SIG-M5 treated with dmso at 0.1 percent for 504 hours (cell line): ENCODE data around the gene JAKMIP1.

Experiments used
- DNase-seq: peaks from one replicate; lab custom pipeline; 2025; ENCODE audit not compliant: unreplicated experiment; lab: John Stamatoyannopoulos, UW

JAKMIP1 gene

GRCh38 chr4:6122496-6122895 lies 77.9 kb downstream of the JAKMIP1 start:
- DNase-seq = no peak

- DNase-seq = no peak
Observed at GRCh38 chr4:6121941-6122340, 78.4 kb downstream of the JAKMIP1 start.

GRCh38 chr4:6121276-6121850 lies 79.0 kb downstream of the JAKMIP1 start:
- DNase-seq = no peak

DNA sequence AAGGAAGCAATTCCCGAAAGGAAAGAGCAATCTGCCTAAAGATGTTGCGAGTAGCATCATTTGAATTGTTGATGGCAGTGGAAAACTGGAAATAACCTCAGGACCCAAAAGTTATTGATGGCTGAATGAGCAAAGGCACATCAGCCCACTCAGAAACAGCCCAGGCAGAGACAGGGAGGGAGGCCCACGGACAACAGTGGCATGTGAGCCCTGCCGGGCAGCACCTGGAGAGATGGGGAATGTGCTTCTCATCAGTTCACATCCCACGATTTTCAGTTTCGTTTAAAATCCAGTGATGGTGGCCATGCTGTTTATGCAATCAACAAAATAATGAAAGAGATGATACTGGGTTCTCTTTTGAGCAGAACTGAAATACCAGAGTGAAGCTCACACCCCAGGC lies 80.0 kb downstream of the JAKMIP1 start:
- no peak for DNase-seq

DNA sequence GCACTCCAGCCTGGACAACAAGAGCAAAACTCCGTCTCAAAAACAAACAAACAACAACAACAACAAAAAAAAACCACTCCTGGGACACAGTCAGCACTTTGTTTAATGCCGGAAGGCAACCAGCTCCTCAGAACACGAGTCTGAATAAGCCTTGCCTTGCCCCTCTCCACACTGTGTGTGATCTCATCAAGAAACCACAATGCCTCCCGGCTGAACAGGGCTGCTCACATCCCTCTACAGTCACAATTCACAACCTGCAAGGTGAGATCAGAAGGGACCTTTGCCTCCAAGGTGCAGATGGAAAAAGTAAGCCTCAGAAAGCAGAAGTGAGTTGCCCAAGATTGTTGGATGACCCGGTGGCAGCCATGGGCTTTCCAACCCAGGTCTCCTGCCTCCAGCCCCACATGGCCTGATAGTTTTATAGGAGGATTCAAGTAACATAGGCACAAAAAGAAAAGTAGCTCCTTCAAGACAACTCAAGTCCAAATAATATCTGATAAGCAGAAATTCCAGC lies 80.8 kb downstream of the JAKMIP1 start:
- no peak for DNase-seq

DNA sequence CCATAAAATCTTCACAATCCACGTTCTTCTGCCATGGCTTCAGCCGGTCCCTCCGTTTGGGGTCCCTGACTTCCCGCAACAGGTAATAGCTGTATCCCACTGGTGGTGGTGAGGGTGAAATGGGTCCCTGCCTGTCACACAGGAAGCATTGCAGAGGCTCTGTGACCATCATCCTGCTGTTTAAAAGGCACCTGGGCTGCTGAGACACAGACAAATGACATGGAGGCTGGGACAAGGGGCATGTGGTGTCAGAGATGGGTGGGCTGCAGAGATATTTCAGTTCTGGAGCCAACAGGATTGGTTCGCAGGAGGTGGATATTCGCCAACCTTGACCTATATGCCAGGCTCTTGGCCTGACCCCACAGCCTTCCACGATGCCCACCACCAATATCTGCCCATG lies 82.1 kb downstream of the JAKMIP1 start:
- no peak for DNase-seq

DNA sequence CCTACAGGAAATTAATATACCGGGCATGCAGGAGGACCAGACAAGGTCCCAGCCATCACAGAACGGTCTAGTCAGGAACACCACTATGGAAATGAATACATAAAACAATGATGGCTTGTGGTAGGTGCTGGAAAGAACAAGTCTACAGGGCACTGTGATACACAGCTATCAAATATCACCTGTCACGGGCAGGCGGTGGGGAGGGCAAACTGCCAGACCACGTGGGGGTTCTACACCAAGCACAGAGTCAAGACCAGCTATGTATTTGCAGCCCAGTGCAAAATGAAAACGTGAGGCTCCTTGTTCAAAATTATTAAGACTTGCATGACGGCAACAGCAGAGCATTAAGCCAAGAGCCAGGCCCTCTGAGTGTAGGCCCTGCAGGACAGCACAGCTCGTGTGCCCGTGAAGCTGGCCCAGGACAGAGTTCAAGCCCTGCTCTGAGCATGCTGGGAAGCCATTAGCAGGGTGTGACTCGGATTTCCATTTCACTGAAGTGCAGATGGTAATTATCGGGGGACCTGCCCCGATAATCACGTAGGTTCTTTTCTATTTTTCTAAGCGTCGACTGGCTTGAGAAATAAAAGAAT lies 83.6 kb downstream of the JAKMIP1 start:
- DNase-seq = no peak

DNA sequence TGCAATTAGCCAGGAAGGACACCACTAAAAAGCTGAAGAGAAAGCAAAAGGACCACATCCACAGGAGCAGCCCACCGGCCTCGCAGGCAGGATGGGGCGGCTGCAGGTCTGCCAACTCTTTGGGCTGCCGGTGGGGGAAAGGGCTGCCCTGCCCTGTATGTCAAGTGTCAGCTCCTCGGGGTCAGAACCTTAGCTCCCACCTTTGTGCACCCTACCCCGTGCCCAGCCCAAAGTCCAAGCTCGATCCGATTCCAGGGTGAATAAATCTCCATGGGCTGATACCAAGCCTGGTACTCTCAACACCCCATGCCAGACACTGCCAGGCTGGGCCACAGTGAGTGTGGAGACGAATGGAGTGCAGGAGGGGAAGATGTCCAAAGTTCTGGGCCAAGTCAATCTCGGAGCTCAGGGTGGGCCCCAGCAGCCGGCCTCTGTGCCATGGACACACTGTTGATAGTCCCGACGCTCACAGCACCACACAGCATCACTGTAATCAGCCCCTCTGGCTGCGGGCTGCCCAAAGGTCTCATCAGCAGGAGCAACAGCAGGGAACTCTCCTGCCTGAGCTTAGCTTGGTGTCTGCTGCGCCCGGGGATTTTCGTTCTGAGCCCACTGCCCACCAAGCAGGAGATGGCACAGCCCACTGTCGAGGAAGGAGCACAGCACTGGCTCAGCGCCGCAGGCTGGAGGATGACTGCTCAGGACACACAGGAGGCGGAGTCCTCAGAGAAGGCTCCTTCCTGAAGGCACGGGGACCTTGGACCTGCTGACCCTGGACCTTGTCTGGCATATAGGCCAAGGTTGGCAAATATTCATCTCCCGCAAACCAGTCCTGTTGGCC lies 84.4 kb downstream of the JAKMIP1 start:
- DNase-seq = no peak

DNA sequence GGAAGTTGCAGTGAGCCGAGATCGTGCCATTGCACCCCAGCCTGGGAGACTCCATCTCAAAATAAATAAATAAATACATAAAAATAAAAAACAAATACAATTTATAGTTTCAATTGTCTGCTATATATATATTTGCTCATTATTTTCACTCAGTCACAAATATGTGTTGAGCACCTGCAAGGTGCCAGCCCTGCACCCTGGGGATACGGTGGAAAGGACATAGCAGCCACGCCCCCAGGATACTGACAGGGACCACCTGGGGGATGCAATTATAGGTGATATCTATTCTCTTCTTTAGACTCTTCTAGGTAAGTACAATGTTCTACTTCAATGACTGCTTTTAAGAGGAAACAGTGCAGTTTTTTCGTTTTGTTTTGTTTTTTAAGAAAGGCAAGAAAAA lies 85.0 kb downstream of the JAKMIP1 start:
- DNase-seq = no peak

DNA sequence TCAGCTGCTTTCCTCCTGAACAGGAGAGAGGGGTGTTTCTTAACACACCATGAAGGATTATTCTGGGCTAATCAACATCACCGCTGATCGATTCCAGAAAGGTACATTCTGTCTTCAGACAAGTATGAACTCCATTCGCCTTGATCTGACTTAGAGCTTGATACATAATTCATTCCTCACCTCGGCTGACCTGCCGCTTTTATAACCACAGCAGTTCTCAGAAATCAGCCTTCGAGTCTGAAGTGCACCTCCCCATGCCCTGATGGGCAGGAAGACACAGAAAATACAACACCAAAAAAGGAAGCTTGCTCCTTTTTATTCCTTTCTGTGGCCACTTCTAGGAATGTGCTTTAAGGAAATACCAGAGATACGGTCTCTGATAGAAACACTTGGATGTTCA lies 85.7 kb downstream of the JAKMIP1 start:
- no peak for DNase-seq

GRCh38 chr4:6114181-6114580 lies 86.2 kb downstream of the JAKMIP1 start:
- no peak for DNase-seq

GRCh38 chr4:6113641-6114040 lies 86.7 kb downstream of the JAKMIP1 start:
- DNase-seq = no peak

DNA sequence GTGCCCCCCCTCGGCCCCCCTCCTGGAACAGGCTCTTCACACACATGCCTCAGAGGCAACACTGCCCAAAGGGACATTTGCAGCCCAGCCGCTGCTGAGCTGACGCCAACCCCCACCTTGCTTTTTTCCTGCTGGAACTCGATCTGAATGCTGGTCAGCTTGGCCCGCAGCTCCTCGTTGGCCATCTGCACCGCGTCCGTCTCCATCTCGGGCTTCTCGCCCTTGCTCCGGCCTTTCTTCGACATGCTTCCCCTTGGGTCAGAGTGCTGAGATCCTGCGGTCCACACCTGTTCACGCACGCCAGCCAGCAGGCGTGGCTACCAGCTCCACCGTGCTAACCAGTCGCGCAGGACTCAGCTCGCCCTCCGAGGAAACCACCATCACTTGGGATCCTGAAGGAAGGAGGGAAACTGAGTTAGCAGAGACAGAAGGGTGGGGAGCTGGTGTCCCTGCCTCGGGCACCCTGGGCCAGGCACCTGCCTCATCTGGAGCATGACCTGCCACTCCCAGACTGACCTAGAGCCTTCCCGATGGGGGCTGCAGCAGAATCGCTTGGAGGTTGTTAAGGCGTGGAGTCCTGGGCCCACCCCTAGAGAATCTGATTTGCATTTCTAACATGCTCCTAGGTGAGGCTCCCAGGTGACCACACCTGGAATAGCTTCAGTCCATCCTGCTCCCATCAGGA lies 87.6 kb downstream of the JAKMIP1 start:
- DNase-seq = no peak

DNA sequence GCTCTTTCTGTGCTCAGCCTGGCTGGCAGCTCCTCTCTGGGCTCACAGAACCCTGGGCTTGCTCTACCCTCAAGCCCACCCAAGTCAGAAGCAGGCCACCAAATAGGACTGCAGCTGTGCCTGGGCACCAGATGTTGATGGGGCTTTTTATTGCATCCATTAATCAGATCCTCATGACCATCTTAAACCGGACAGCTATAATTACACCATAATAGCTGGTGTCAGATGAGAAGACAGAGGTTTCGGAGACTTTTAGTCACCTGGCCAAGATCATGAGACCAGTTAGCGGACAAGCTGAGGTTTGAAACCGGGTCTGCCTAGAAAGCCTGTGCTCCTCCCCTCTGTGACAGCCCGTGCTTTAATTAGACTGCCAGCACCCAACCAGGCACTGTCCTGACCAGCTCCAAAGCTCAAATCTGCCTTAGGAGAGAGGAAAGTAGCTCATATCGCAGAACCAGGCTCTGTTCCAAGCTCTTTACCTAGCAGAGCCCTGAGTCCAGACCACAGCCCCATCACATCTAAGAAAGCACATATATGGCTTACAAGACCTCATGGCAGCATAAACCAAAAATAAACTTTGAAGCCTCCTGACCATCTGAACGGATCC lies 88.9 kb downstream of the JAKMIP1 start:
- DNase-seq = no peak

DNA sequence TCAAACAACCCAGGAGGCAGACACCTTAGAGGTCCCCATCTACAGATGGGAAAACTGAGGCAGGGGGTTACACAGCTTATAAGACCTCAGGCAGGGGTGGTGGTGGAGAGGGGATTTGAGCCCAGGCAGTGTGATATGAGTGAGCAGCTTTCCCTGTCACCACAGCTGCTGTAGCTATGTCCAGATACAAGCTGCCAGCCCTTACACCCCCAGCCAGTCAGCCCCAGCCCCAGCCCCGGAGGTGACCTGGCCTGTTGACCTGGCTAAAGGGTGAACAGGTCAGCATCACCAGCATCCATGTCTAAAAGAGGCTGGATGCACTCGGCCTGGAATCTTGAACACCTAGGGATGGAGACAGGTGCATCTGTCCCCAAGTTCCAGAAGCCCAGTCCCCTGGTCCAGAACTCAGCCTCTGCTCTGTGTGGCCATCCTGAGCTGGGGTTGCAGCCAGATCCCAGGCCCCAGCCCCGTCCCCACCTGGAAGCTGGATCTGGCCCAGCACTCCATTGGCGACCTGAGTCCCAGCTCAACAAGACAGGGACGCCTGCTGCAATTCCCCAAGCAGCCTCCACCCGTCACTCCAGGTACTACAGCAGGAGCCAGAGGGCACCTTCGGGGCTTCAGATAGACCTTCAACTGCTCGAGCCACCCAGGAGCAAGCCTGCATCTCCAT lies 89.5 kb downstream of the JAKMIP1 start:
- DNase-seq = no peak

GRCh38 chr4:6109842-6110560 lies 90.3 kb downstream of the JAKMIP1 start:
- DNase-seq = peak; percentile 22

GRCh38 chr4:6107886-6108285 lies 92.5 kb downstream of the JAKMIP1 start:
- no peak for DNase-seq

GRCh38 chr4:6107114-6107791 lies 93.1 kb downstream of the JAKMIP1 start:
- DNase-seq = no peak

DNA sequence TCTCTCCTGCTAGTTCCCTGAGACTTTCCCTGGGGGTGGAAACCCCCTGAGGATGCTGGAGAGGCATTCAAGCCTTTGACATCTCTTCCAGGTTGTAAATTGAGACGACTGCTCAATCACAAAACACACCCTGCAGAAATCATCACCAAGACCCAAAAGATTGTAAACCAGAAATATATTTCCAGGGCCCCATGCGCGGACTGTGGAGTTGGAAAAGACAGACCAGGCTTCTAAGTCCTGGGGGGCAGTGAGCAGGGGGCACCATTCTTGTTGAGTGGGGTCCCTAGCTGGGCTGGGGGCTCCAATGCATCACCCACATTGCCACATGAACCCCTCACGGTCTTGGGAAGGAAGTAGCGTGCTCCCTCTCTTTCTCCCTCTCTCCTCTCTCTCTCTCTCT lies 94.2 kb downstream of the JAKMIP1 start:
- no peak for DNase-seq
